ENCODE data around the gene TNFSF13.

The TNFSF13 gene

DNA sequence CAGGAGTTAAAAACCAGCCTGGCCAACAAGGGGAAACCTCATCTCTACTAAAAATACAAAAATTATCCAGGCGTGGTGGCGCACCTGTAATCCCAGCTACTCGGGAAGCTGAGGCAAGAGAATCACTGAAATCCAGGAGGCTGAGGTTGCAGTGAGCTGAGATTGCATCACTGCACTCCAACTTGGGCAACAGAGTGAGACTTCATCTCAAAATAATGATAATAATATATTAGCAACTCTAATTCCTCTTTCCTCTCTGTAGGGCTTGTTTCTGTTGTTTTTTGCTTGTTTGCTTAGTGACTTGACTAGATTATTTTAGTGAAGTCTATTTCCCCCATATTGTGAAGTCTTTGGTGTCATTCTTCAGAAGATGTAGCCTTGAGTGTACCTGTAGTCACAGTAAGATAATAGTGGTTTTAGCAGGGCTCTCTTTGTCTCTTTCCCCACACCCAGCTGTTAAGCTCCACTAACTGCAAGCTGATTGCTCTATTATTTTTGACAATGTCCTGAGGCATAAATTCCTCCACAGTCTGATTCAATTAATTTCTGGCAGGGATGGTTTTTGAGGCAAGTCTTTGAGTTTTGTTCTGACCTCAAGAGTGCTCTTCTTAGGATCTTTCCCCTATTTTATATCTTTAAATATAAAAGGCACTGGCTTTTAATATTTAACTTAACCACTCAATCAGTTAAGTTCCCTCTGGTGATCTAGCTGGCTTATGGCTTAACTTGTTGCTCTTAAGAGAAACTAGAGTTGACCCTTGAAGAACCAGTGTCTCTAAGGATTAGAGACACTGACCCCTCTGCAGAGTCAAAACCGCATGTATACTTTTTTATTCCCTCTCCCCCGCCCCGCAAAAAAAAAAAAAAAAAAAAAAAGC is 28.3 kb upstream of the TNFSF13 start:
- Histone ChIP-seq H3K4me3 (ENCODE audit: low read depth, low read length) (no peak overlapping the region), H3K27ac (no peak overlapping the region), H3K36me3 (replicated peaks) (no peaks in the 10 kb centered on the region), H3K27me3 (replicated peaks) (no peaks in the 10 kb centered on the region)
- in situ Hi-C loops (cut with HindIII; ENCODE audit: low pct_ligation_motif_present, low sequenced_read_pairs): no loop called here
- TF ChIP-seq, protein P1, sequence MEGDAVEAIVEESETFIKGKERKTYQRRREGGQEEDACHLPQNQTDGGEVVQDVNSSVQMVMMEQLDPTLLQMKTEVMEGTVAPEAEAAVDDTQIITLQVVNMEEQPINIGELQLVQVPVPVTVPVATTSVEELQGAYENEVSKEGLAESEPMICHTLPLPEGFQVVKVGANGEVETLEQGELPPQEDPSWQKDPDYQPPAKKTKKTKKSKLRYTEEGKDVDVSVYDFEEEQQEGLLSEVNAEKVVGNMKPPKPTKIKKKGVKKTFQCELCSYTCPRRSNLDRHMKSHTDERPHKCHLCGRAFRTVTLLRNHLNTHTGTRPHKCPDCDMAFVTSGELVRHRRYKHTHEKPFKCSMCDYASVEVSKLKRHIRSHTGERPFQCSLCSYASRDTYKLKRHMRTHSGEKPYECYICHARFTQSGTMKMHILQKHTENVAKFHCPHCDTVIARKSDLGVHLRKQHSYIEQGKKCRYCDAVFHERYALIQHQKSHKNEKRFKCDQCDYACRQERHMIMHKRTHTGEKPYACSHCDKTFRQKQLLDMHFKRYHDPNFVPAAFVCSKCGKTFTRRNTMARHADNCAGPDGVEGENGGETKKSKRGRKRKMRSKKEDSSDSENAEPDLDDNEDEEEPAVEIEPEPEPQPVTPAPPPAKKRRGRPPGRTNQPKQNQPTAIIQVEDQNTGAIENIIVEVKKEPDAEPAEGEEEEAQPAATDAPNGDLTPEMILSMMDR (IDR thresholded peaks at IDR 0.05; ENCODE audit: low read depth, low read length, missing control alignments): no peak
- no peak for DNase-seq

DNA sequence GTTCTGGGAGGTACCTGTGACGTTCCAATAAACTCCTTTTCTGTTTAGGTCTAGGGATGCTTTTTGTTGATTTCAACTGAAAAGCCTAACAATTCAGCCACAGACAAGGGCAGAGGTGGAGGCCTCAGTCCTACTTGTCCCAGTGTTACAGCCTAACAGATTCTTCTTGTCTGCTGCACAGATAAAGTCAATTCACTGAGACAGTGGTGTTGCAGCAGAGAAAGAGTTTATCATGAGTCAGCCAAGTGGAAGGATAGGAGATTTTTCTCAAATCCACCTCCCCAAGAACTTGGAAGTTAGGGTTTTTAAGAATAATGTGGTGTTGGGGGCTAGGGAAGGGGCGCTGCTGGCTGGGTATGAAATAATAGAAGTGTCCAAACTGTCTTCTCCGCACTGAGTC is 20.5 kb upstream of the TNFSF13 start:
- H3K36me3 ChIP-seq (replicated peaks): no peaks in the 10 kb centered on the region
- in situ Hi-C loops (cut with HindIII; ENCODE audit: low pct_ligation_motif_present, low sequenced_read_pairs): no loop called here
- no peak overlapping the region for H3K4me3 ChIP-seq (ENCODE audit: low read depth, low read length)
- DNase-seq: no peak
- TF ChIP-seq, protein P1 (IDR thresholded peaks at IDR 0.05; ENCODE audit: low read depth, low read length, missing control alignments): no peak
- H3K27me3 ChIP-seq (replicated peaks): no peaks in the 10 kb centered on the region
- no peak overlapping the region for H3K27ac ChIP-seq

DNA sequence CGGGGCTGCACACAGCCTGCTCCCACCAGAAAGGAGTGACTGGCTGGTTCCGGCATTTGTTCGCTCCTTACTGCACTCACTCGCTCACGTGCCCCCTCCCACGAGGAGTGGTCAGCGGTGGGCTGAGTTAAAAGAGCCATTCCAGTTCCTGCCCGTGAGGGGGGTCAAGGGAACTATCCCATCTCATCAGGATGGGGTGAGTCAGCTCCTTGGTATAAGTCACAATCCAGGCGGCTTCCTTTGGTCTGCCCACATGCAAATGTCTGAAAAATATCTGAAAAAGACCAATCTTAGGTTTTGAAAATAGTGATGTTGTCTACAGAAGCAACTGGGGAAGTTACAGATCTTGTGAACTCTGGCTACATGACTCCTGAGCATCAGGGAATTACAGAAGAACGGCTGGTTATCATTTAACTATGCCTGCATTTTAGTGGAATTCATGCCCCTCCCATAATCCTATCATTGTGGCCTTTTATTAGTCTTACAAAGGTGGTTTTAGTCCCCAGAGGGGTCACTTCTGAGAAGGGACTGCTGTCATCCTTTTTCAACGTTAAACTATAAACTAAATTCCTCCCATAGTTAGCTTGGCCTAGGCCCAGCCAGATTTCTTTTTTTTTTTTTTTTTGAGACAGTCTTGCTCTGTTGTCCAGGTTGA is 19.5 kb upstream of the TNFSF13 start:
- TF ChIP-seq, protein P1 (IDR thresholded peaks at IDR 0.05; ENCODE audit: low read depth, low read length, missing control alignments): no peak
- Histone ChIP-seq H3K27ac (no peak overlapping the region), H3K36me3 (replicated peaks) (no peaks in the 10 kb centered on the region), H3K27me3 (replicated peaks) (no peaks in the 10 kb centered on the region), H3K4me3 (ENCODE audit: low read depth, low read length) (no peak overlapping the region)
- in situ Hi-C loops (cut with HindIII; ENCODE audit: low pct_ligation_motif_present, low sequenced_read_pairs): no loop called here
- DNase-seq: peak; percentile 28

DNA sequence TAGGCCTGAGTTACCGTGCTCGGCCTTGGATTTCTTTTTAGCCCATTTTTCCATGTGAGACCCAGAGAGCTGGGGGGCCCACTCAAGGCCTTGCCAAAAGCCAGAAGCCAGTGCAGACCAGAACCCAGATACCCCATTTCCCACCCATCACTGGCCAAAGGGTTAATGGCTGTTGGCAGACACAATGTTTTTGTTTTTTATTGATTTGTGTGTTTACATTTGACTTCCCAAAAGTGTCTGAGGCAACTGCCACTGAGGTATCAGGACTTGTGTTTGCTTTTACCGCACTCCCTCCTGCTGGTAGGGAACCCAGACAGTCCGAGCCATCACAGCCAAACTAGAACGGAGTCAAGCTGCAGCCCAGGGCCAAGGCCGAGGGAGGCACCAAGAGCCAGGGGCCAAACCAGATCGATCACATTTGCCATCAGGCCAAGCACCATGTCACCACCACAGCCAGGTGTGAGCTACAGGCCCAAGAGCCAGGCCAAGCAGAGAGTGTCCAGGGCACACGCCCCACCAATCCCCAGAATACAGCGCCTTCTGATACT is 17.4 kb upstream of the TNFSF13 start:
- no peak for DNase-seq
- no peak overlapping the region for H3K27ac ChIP-seq
- TF ChIP-seq, protein P1 (IDR thresholded peaks at IDR 0.05; ENCODE audit: low read depth, low read length, missing control alignments): no peak
- no peaks in the 10 kb centered on the region for H3K27me3 ChIP-seq (replicated peaks)
- H3K36me3 ChIP-seq (replicated peaks): no peaks in the 10 kb centered on the region
- no peak overlapping the region for H3K4me3 ChIP-seq (ENCODE audit: low read depth, low read length)
- in situ Hi-C loops (cut with HindIII; ENCODE audit: low pct_ligation_motif_present, low sequenced_read_pairs): no loop called here

DNA sequence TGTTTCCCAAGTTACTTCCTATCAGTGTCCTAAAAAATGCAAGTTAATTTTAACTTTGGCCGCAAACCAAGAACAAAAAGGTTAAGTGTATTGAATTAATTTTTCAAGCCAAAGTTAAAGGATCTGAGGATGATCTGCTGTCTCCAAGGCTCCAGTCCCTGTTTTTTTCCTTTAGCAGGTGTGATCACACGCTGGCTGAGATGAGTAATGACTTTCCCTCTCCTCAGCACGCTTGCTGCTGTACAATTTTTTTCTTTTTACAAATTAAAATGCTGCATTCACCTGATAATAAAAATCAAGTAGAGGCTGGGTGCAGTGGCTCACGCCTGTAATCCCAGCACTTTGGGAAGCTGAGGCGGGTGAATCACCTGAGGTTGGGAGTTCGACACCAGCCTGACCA is 13.6 kb upstream of the TNFSF13 start:
- TF ChIP-seq, protein P1 (IDR thresholded peaks at IDR 0.05; ENCODE audit: low read depth, low read length, missing control alignments): no peak
- H3K27me3 ChIP-seq (replicated peaks): no peaks in the 10 kb centered on the region
- no peak overlapping the region for H3K27ac ChIP-seq
- in situ Hi-C loops (cut with HindIII; ENCODE audit: low pct_ligation_motif_present, low sequenced_read_pairs): no loop called here
- no peak overlapping the region for H3K4me3 ChIP-seq (ENCODE audit: low read depth, low read length)
- H3K36me3 ChIP-seq (replicated peaks): no peaks in the 10 kb centered on the region
- DNase-seq: no peak
